ENCODE results near the gene CPNE8. TPM values are rescaled to one million over a fixed set of nuclear protein-coding genes. Genes with fewer than 3 reads are reported as not detected.

CPNE8 gene
- total and polyA plus RNA-seq, 2 experiments from 2014 or later, result 3.5 to 4.1 TPM

DNA sequence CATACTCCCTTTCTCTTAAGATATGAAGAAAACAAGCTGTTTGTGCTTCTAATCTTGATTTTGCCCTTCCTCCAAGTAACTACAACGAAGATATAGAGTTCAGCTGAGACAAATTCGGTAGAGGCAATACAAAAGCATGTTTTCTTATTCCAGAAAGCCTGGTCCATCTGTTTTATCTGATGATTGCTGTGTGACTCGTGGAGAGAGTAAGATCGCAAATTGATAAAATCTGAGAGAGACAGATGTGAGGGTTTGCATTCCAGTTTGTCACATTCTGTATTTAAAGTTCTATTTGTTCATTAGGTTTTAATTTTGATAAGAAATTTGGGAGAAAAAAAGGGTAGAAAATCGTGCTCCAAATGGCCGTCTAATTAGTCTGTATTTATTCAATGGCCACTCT is 192.1 kb downstream of the CPNE8 start:
- Histone ChIP-seq H3K27me3 (replicated peaks; ENCODE audit: insufficient read depth) (no peaks in the 10 kb centered on the region), H2AFZ (no peak overlapping the region), H3F3A (ENCODE audit: insufficient read depth) (no peaks in the 10 kb centered on the region), H3K9ac (no peak overlapping the region), H3K9me3 (ENCODE audit: low read depth) (no peaks in the 10 kb centered on the region), H3K4me3 (no peak overlapping the region), H3K79me2 (ENCODE audit: insufficient read depth) (no peaks in the 10 kb centered on the region), H3K4me1 (ENCODE audit: insufficient read depth) (no peaks in the 10 kb centered on the region), H4K20me1 (ENCODE audit: insufficient read depth) (no peaks in the 10 kb centered on the region), H3K27ac (no peak overlapping the region), H3K9me2 (ENCODE audit: insufficient read depth) (no peaks in the 10 kb centered on the region), H3K36me3 (ENCODE audit: low read depth) (no peaks in the 10 kb centered on the region), H3K4me2 (ENCODE audit: unreplicated experiment) (no peak overlapping the region)
- no peak for DNase-seq
- TF ChIP-seq EZH2phosphoT487 (IDR thresholded peaks at IDR 0.05; ENCODE audit: insufficient read depth, low read depth) (no peak), EZH2 (IDR thresholded peaks at IDR 0.05; ENCODE audit: insufficient read depth, poor library complexity, severe bottlenecking) (no peak)
- WGBS, 2 experiments (ENCODE audit: low coverage in 1 of 2, low lambda C conversion rate in 2 of 2, missing lambda C conversion rate in 2 of 2), result 34 to 40% methylated on average over 6 of the region's 6 CpGs
- in situ Hi-C loops (cut with MboI), result no loop called here

DNA sequence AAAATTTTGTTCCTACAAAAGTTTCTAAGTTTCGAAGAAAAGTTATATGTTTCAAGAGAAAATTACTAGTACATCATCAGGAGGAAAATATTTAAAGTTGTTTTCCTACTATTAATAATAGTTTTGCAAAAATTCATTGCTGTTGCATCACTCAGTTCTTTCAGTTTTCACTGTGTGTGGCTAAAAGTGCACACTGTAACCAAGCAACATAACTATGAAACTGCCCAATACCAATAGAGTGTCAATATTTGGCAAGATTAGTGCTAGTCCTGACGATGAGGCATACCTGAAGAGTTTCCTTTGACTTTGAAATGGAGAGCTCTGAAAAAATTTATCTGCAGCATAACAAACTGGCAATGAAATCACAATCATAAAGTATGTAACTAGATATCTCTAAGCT is 194.3 kb downstream of the CPNE8 start:
- TF ChIP-seq EZH2phosphoT487 (IDR thresholded peaks at IDR 0.05; ENCODE audit: insufficient read depth, low read depth) (no peak), EZH2 (IDR thresholded peaks at IDR 0.05; ENCODE audit: insufficient read depth, poor library complexity, severe bottlenecking) (no peak)
- no peaks in the 10 kb centered on the region for H3K4me1 ChIP-seq (ENCODE audit: insufficient read depth)
- no peaks in the 10 kb centered on the region for H4K20me1 ChIP-seq (ENCODE audit: insufficient read depth)
- DNase-seq, result no peak
- H3K79me2 ChIP-seq (ENCODE audit: insufficient read depth), result no peaks in the 10 kb centered on the region
- 0 out of 2 replicates have a peak overlapping the region, but pooled peaks have one; percentile 25 for H2AFZ ChIP-seq
- H3K27ac ChIP-seq, result no peak overlapping the region
- no peaks in the 10 kb centered on the region for H3K36me3 ChIP-seq (ENCODE audit: low read depth)
- WGBS, 2 experiments (ENCODE audit: low coverage in 1 of 2, low lambda C conversion rate in 2 of 2, missing lambda C conversion rate in 2 of 2), result 71 to 74% methylated on average over 2 of the region's 2 CpGs
- in situ Hi-C loops (cut with MboI), result no loop called here
- no peak overlapping the region for H3K4me3 ChIP-seq
- no peaks in the 10 kb centered on the region for H3K27me3 ChIP-seq (replicated peaks; ENCODE audit: insufficient read depth)
- H3K9me2 ChIP-seq (ENCODE audit: insufficient read depth), result no peaks in the 10 kb centered on the region
- H3F3A ChIP-seq (ENCODE audit: insufficient read depth), result no peaks in the 10 kb centered on the region
- no peak overlapping the region for H3K4me2 ChIP-seq (ENCODE audit: unreplicated experiment)
- H3K9ac ChIP-seq, result no peak overlapping the region
- no peaks in the 10 kb centered on the region for H3K9me3 ChIP-seq (ENCODE audit: low read depth)

DNA sequence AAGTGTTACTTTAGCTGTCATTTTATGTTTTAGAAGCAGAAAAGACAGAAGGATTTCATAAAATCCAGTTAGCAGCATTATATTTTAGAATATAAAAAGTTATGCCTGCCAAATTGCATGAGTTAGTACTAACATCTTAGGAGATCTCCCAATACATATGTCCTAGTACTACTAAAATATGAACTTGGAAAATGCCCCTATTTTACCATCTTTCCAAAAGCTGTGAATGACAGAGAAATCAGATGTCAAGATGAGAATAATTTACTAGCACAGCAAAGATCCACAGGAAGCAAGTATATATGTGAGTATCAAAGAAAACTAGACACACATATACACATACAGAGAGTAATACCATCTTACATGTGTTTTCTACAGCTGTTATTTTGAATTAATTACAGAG is 196.9 kb downstream of the CPNE8 start:
- no peaks in the 10 kb centered on the region for H3K9me3 ChIP-seq (ENCODE audit: low read depth)
- no peak overlapping the region for H2AFZ ChIP-seq
- no peaks in the 10 kb centered on the region for H3K9me2 ChIP-seq (ENCODE audit: insufficient read depth)
- H3K36me3 ChIP-seq (ENCODE audit: low read depth), result no peaks in the 10 kb centered on the region
- no peaks in the 10 kb centered on the region for H3K27me3 ChIP-seq (replicated peaks; ENCODE audit: insufficient read depth)
- no peak for TF ChIP-seq EZH2 (IDR thresholded peaks at IDR 0.05; ENCODE audit: insufficient read depth, poor library complexity, severe bottlenecking)
- TF ChIP-seq EZH2phosphoT487 (IDR thresholded peaks at IDR 0.05; ENCODE audit: insufficient read depth, low read depth), result no peak
- H3K4me2 ChIP-seq (ENCODE audit: unreplicated experiment), result no peak overlapping the region
- H4K20me1 ChIP-seq (ENCODE audit: insufficient read depth), result no peaks in the 10 kb centered on the region
- H3F3A ChIP-seq (ENCODE audit: insufficient read depth), result no peaks in the 10 kb centered on the region
- H3K79me2 ChIP-seq (ENCODE audit: insufficient read depth), result no peaks in the 10 kb centered on the region
- in situ Hi-C loops (cut with MboI), result no loop called here
- H3K27ac ChIP-seq, result no peak overlapping the region
- H3K4me3 ChIP-seq, result no peak overlapping the region
- no peaks in the 10 kb centered on the region for H3K4me1 ChIP-seq (ENCODE audit: insufficient read depth)
- DNase-seq, result no peak
- no peak overlapping the region for H3K9ac ChIP-seq

DNA sequence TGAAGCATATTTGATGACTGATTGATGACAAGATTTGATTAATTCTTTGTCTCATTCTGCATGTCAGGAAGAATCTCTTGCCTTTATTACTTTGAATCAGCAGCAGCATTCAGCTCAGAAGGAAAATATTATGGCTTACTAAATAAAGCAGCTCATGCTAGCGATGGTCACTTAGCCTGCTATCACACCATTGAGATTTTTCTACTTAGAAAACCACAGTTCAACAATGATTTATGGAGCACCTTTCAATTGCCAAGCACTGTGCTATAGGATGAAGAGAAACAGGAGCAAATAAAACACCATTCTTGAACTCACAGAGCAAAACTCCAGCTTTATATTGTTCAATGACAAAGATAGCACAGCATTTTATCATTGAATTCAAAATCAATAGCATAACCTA is 197.7 kb downstream of the CPNE8 start:
- Histone ChIP-seq H2AFZ (no peak overlapping the region), H3K79me2 (ENCODE audit: insufficient read depth) (no peaks in the 10 kb centered on the region), H3K9me3 (ENCODE audit: low read depth) (no peaks in the 10 kb centered on the region), H4K20me1 (ENCODE audit: insufficient read depth) (no peaks in the 10 kb centered on the region), H3K9ac (no peak overlapping the region), H3K27ac (no peak overlapping the region), H3K27me3 (replicated peaks; ENCODE audit: insufficient read depth) (no peaks in the 10 kb centered on the region), H3K4me3 (no peak overlapping the region), H3K4me2 (ENCODE audit: unreplicated experiment) (no peak overlapping the region), H3F3A (ENCODE audit: insufficient read depth) (no peaks in the 10 kb centered on the region), H3K9me2 (ENCODE audit: insufficient read depth) (no peaks in the 10 kb centered on the region), H3K4me1 (ENCODE audit: insufficient read depth) (no peaks in the 10 kb centered on the region), H3K36me3 (ENCODE audit: low read depth) (no peaks in the 10 kb centered on the region)
- no peak for TF ChIP-seq EZH2phosphoT487 (IDR thresholded peaks at IDR 0.05; ENCODE audit: insufficient read depth, low read depth)
- no peak for TF ChIP-seq EZH2 (IDR thresholded peaks at IDR 0.05; ENCODE audit: insufficient read depth, poor library complexity, severe bottlenecking)
- in situ Hi-C loops (cut with MboI), result no loop called here
- DNase-seq, result no peak
- 90 to 91% methylated on average over 1 of the region's 1 CpG for WGBS, 2 experiments (ENCODE audit: low coverage in 1 of 2, low lambda C conversion rate in 2 of 2, missing lambda C conversion rate in 2 of 2)

DNA sequence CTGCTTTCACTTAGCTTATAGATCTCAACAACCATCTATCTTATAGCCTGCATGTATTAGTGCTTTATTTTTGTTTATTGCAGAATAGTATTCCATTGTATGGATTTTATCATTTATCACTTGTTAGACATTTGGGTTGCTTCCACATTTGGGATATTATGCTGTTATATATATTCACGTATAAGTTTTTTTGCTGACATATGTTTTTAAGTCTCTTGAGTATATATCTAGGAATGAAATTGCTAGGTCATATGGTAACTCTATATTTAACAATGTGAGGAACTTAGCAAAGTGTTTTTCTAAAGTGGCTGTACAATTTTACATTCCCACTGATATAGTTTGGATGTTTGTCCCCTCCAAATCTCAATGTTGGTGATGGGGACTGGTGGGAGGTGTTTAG is 208.1 kb downstream of the CPNE8 start:
- no peaks in the 10 kb centered on the region for H3F3A ChIP-seq (ENCODE audit: insufficient read depth)
- H3K36me3 ChIP-seq (ENCODE audit: low read depth), result no peaks in the 10 kb centered on the region
- no peaks in the 10 kb centered on the region for H3K27me3 ChIP-seq (replicated peaks; ENCODE audit: insufficient read depth)
- no peaks in the 10 kb centered on the region for H3K79me2 ChIP-seq (ENCODE audit: insufficient read depth)
- H3K9ac ChIP-seq, result no peak overlapping the region
- no peak overlapping the region for H3K27ac ChIP-seq
- 81 to 96% methylated on average over 1 of the region's 1 CpG for whole genome bisulfite sequencing, 2 experiments (ENCODE audit: low coverage in 1 of 2, low lambda C conversion rate in 2 of 2, missing lambda C conversion rate in 2 of 2)
- TF ChIP-seq EZH2 (IDR thresholded peaks at IDR 0.05; ENCODE audit: insufficient read depth, poor library complexity, severe bottlenecking), result no peak
- DNase-seq, result no peak
- H3K4me1 ChIP-seq (ENCODE audit: insufficient read depth), result no peaks in the 10 kb centered on the region
- H3K4me3 ChIP-seq, result no peak overlapping the region
- H2AFZ ChIP-seq, result no peak overlapping the region
- no peak overlapping the region for H3K4me2 ChIP-seq (ENCODE audit: unreplicated experiment)
- H3K9me3 ChIP-seq (ENCODE audit: low read depth), result no peaks in the 10 kb centered on the region
- H3K9me2 ChIP-seq (ENCODE audit: insufficient read depth), result no peaks in the 10 kb centered on the region
- in situ Hi-C loops (cut with MboI), result no loop called here
- no peaks in the 10 kb centered on the region for H4K20me1 ChIP-seq (ENCODE audit: insufficient read depth)

Measured in GM23248 (cell line).